NCI-H82 (cell line): Measurements from ENCODE around the gene CD47.

Source experiments
- DNase-seq: peaks from one replicate; lab custom pipeline; 2025; lab: John Stamatoyannopoulos, UW

The CD47 gene

DNA sequence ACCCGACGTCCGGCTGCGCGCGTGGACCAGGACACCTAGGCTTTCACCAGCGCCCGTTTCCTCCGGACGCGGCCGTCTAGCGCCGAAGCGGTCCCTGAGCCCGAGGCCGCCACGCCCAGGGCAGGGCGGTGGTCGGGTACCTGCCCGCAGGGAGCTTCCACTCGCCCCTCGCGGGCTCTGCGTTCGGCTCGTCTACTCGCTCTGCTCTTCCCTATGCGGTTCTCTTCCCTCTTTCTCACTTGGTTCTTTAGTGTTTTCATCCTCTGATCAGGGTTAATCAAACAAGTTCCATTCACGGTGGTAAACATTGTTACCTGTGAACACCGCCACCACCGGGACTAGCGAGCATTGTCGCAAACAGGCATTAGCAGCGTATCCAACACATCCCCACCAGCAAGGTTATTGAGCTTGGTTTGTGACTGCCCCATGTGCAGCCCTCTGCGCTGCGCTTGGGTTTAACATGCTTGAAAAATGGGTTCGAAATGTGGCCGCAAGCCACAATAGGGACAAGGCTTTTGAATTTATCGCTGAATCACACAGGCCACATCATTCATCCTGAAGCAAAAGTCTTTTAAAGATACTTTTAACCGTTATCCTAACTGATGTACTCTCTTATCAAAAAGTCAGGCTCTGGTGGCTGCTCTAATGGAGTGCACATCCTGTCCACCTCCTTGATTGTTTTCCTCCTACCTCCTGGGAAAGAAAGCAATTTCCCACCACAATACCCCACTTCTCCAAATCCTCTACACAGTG lies 843 bp upstream of the CD47 start:
- no peak for DNase-seq

DNA sequence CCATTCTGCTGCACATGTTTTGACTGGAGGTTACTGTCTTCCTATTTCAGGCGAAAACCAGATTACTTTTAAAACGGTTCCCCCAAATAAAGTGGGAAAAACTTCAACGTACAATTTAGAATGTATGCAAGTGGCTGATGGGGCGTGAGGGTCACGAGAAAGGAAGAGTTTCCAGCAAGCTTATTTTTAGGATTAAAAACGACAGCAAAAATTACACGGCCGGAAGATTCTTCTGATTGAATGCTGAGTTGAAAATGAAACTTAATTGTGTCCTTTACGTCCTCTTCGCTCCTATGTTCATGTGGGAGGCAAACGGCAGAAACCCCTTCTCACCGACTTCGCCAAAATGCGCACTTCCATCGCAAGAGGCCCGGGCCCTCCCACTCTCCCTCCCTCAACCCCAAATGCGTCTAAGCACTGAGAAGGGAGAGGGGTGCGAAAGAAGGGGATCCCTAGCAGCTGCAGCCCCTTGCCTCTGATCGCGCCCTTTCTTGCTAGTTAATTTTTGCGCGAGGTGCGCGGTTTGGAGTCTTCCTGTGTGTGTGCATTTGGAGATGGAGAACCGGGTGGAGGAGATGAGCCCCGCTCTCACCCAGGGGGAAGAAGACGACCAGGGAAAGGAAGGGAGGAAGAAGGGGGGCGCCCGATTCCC lies 656 bp downstream of the CD47 start:
- peak; percentile 76 for DNase-seq

DNA sequence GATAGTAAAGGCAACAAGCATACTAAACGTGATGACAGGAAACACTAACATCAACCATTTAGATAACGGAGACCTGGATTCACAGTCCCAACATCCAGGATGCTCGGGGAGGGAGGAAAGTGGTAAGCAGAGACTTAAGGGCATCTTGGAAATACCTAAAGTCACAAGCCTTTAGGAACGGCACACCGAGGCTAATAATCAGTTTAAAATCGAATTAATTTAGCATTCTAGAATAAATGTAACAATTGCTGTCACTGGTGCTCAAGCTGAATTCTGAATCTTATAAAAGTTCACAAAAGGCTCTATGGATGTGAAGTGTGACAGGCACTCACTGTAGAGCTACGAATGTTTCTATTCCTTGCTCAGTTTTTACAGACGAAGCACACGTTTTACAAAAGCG lies 1.3 kb downstream of the CD47 start:
- peak; percentile 41 for DNase-seq

DNA sequence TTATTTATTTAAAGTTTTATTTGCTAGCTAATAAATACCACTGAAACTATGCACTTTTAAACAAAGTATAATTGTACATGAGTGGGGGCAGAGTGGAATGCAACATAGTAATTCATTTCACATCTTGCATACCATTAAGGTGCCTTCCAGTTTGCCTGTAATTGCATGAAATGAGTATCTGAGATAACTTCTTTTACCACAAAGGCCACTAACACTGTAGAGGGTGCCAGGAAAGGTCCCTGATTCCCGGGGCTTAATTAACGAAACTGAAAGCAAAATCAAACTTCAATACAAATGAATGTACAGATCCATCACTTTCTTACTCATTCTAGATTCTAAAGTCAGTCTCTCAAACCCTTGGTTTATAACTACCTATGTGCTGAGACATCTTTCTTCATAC lies 2.1 kb downstream of the CD47 start:
- no peak for DNase-seq

DNA sequence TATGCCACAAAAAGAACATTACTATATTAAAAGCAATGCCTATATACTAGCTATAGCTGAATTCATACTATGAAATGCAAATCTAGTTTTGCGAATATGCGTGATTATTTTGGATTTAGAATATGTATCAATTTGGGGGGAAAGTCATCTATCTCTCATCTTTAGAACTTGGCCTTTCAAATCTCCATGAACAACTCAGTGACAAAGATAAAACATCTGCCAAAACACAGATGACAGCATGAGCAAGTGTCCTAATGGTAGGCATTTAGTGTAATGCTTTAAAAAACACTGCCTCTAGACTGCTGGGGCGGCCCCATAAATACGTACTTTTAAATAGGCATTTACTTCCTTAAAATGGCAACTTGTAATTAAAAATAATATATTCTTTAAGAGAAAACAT lies 2.7 kb downstream of the CD47 start:
- DNase-seq: no peak

DNA sequence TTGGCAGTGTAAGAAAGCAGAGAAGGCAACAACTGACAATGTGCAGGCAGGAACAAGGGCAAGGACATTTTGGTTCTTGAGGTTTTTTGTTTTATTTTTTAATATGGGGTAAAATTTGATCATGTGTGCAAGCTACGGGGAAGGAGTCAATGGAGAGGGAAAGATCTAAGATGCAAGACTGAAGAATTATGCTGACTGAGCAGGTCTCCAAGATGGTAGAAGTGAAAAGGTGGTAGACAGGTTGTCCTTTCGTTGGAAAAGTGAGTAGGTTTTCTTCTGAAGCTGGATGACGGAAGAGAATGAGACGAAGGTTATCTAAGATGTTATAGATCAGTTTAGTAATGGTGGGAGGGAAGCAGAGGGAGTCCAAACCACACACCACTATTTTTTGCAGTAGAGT lies 4.2 kb downstream of the CD47 start:
- DNase-seq: no peak

DNA sequence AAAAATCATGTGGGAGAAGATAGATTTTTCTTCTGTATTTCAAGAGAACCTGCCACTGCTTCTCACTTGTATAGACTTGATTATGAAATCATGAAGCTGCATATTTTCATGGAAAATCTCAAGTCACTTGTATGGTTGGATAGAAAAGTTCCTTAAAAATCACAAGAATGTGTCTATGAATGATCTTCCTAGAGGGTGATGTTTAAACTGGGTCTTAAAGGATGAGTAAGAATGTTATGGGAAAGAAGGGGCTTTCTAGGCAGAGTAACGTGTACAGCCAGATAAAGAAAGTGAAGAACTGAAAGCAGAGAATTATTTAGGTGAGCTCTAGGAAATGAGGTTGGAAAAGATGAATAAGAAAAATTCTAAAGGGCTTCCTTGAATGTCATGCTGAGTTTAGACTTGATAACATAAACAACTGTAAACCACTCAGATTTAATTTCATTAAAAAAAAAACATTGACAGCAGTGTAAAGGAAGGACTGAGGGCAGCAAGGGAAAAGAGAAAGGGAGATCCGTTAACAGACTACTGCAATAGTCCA lies 5.0 kb downstream of the CD47 start:
- no peak for DNase-seq

DNA sequence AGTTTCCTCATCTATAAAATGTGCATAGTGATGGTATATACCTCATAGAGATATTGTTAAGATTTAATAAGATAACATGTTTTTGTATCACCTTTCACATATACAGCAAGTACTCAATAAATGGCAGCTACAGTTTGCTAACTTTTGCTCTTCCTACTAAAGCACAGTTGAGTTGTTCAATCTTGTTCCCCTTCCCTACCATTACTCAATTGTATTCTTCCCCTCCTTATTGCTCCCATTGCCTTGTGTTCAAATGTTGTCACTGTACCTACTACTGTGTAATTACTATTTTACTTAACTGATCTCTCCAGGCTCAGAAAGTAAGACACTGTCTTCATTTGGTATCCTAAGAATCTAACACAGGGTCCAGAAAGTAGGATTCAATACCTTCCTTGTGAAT lies 5.5 kb downstream of the CD47 start:
- DNase-seq: no peak

DNA sequence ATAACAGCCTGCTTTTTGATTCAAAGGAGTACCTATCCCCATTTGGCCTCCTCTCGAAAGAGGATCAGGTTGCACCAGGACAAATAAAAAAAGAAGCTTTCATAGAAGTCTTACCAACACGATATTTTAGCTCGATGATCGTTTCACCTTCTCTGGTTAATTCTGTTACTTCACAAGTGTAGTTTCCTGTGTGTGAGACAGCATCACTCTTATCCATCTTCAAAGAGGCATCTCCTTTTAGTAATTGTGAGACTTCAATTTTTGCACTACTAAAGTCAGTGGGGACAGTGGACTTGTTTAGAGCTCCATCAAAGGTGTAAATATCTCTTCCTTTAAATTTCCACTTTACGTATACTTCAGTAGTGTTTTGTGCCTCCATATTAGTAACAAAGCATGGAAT lies 11.0 kb downstream of the CD47 start:
- no peak for DNase-seq

DNA sequence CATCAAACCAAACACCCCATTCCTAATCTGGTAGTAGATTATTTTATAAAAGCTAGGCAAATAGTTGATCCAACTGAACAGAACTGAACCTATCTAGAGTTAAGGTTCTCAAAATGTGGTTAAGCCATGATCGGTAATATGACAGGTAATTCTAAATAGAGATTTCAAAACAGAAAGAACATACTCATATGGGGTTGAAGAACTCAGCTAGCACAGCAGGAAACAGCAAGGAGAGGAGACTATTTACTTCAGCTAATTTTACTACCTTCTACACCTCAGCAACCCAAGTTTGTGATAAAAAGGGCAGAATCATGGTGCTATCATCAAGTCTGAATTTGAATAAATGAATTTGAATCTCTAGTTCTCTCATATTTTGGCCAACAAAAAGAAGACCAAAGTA lies 11.8 kb downstream of the CD47 start:
- DNase-seq: no peak

DNA sequence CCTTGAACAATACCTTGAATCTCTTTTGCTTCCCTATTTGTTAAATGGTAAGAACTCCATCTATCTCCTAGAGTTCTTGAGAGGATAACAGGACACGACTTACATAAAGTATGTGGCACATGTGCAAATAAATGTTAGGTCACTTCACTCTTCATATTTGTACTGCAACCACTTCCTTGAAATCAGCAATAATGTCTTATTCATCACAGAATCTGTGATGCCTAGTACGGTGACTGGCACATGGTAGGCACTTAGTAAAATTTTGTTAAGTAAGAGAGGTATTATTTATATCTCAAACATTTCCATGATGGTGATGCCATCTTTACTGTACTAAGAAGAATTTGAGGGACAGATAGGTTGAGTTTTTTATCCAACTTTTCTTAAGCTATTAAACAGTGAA lies 14.3 kb downstream of the CD47 start:
- no peak for DNase-seq

DNA sequence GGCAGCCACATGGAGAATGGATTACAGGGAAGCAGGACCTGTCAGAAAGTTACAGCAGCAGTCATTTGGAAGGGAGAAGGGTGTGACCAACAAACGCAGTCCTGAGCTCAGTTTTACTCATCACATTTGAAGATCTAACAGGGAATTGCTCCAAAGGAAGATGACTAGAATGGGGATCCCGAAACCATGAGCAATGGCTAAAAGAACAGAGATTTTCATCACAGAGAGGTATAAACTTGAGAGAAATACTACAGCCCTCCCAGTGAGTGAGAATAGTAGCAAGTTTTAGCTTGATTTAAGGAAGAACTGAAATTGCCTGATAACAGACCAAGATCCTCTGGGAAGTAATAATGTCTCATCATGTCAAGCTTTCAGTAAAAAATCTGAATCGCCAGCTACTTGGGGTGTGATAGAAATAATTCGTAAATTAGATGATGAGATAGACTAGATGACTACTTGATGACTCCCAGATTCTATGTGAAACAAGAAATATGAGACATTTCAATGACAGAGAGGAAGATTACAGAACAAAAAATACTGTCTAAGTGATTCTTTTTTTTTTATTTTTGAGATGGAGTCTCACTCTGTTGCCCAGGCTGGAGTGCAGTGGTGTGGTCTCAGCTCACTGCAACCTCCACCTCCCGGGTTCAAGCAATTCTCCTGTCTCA lies 16.9 kb downstream of the CD47 start:
- DNase-seq: no peak

DNA sequence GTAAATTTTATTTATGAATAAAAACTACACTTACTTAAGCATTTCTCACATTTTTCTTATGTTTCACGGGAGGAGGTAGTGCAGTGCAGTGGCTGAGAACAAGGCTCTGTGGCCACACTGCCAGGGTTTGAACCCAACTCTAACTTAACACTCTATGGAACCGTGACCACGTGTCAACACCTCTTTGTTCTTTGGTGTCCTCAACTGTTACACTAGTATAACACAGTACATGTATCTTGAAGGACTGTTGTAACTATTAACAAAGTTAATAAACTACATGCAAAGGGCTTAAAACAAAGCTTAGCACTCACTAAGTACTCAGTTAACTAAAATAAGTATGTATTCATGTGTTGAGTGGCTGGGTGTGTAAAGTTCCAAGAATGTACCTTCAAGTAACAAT lies 19.5 kb downstream of the CD47 start:
- DNase-seq: no peak

DNA sequence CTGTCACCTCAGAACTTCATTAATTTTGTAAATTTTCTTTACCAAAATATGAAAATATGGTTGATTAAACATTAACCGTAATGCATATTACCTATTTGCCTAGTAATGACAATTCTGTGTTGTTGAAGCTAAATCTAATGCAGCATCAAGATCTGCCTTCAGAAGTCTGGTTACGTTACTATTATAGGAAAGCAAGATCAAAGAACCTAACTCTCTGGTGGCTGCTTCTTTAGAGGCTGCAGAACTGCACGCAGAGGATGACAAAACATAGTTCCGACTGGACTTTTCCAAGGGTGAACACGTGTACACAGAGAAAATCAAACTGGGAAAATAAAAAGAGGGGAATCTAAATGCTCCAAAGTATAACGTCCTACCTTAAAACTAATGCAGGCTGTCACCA lies 20.5 kb downstream of the CD47 start:
- no peak for DNase-seq

DNA sequence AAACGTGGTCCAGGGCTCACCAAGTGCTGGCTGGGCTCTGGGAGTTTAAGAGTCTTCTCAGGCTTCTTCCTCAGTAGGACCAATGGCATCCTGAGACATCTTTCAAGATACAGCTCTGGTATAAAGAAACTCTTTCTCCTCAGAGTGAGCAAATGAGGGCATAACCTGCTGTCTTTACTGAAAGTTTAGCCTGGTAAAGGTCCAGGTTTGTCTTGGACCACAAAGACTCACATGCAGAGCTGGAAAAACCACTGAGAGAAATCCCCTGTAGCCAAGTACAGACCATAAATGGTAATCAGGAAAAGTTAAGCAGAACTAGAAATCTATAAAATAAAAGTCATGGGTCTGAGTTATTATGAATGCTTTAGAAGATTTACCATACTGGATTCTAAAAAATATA lies 23.1 kb downstream of the CD47 start:
- no peak for DNase-seq

DNA sequence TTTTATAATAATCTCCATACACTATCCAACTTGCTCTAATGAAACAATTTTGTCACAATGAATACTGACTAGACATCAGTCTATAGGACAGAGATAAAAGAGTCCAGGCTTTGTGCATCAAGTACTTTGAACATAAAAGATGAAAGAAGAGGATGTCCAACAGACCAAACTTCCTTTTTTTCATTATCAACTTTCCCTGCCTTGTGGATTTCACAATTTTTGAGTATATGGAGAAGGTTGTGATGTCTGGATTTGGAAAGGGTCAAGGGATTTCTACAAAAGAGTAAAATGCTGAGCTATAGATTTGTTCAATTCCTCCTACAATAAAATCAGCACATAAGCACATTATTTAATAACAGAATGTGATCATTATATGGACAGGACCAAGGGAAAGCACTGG lies 25.7 kb downstream of the CD47 start:
- DNase-seq: no peak

DNA sequence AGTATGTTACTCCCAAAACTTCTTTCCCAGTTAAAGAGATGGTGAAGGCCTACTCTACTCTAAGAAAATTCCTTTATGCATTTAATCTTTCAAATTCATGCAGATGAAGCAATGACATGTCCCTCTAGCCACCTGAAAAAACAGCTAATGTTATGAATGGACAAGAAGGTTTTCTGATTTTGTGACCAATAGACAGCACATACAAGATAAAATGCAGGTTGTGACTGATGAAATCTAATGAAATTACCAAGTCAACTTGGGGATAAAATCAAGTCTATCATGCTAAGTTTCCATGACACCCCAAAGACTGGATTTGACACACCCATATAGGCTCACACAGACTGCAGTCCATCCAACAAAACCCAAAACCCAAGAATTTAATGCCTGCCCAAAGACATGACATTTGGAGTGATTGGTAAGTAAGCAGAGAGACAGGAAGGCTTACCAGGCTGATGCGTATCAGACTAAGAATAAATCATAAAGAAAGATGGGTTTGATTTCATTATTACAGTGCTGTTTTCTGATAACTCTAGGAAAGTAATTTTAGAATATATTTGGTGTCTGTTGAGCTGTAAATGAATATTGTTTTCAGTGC lies 26.4 kb downstream of the CD47 start:
- no peak for DNase-seq

DNA sequence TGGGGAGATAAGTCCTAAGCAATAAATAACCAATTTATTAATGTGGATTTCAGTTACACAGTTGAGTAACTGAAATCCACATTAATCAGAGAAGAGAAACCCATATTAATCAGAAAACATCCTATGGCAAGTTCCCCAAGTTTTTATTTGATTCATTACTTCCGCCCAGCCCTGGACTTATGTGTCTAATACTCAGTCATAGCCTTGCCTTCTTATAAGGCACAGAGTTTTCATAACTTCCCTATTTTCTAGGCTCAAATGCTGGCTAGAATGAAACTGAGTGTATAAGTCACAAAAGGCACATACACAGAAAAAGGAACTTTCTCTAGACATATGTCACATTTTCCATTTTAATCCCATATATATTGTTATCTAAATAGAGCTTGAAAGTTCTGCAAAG lies 28.8 kb downstream of the CD47 start:
- no peak for DNase-seq

DNA sequence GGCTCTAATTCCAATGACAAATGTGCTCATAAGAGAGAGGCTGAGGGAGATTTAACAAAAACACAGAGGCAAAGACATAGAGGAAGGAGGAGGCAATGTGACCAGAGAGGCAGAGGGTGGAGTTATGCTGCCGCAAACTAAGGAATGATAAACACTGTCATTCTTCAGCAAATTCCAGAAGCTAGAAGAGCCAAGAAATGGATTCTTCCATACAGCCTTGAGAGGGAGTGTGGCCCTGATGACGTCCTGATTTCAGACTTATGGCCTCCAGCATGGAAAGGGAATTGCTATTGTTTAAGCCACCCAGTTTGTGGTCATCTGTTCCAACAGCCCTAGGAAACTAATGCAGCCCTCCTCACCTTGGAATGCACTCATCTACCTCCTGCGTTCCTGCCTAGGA lies 30.5 kb downstream of the CD47 start:
- no peak for DNase-seq

DNA sequence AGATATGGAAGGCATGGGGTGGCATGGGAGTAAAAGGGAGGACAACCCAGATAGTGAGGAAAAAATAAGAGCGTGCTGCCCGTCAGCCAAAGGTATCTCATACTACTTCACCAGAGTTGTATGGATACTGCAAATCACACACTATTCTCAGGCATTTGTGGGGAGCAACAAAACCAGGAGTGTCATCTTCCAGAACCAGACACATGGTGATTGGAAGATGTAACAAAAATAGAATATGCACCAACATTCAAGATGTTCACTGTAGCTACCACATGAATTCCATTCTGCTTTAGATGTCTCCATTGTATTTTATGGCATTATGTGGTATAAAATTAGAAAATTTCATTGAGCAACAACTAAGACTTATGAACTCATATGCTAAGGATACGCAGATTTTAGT lies 34.9 kb downstream of the CD47 start:
- DNase-seq: no peak

DNA sequence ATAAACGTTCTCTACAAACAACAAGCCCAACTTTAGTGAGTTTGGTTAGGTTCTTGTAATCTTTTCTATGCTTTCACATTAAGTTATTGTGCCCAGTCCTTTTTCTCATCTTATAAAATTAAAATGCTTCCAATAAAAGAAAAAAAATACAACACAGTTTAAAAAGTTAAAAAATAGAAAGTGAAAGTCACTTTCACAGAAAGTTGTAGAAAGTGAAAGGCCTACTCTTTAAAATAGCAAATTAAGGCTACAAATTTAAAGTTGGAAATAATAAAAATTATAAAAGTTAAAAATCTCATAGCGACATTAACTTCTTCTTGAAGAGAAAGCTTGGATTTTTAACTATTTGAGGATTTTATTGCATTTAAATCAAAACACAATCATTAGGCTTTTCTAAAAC lies 35.9 kb downstream of the CD47 start:
- no peak for DNase-seq

DNA sequence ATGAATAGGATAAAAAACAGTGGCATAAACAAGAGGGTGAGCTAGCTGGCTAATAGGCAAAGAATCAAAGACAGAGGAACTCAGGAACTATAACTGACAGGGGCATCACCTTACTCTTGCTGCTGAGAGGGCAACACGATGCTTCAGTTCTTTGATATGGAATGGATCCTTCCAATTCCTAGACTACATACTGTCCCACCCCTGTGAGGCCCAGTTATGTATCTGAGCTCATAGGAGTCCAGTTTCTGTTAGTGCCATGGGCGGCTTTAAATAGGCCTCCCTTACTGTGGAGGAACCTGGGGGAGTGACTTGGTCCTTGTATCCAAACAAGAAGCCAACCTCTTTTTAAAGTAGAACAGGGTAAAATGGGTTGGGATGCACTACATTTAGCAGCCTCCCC lies 37.3 kb downstream of the CD47 start:
- no peak for DNase-seq

DNA sequence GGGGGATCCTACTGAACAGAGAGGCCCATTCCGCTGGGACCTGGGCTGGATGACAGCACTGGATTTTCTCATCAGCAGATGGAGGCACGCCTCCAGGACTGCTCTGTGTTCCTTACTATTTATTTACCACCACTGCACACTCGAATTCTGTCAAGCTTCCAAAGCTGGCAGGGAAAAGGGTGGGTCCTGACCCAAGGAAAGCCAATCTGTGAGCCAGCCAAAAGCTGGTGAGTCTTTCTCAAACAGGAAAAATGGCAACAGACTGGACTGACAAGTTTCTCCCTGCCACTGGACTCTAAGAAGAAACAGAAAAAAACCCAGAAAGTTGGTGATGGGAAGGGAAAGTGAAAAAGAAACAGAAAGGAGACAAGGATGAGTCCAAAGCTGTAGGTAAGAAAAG lies 37.8 kb downstream of the CD47 start:
- DNase-seq: no peak
